Measurements from ENCODE around the gene SLC38A7. TPM values are rescaled to one million over a fixed set of nuclear protein-coding genes. Genes with fewer than 3 reads are reported as not detected.

The SLC38A7 gene
- total RNA-seq, 1 experiment from 2014 or later = 21.3 TPM

DNA sequence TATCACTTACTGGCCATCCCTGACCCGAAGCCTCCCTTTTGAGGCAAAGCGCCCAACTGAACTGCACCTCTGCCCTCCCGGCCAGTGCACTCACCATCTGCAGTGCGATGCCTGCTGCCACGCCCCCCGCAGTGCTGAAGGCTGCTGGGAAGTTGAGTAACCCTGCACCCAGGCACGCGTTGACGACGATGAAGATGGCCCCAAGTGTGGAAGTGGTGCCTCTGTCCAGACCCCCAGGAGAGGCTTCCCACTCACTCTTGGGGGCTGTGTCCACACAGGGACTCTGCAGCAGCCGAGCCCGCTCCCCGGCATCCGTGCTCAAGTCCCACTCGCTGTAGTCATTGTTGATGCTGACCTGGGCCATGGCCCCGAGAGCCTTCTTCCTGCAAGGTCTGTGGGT is 4.8 kb downstream of the SLC38A7 start:
- Histone ChIP-seq H3K9me3 (ENCODE audit: low read depth, low read length, poor library complexity, severe bottlenecking) (no peaks in the 10 kb centered on the region), H3K27ac (ENCODE audit: low read depth, low read length, poor library complexity, severe bottlenecking) (no peak overlapping the region), H3K4me3 (ENCODE audit: low read depth, low read length, poor library complexity, severe bottlenecking) (no peak overlapping the region), H3K27me3 (replicated peaks; ENCODE audit: insufficient read depth, low read depth, low read length, poor library complexity) (no peaks in the 10 kb centered on the region), H3K4me1 (ENCODE audit: insufficient read depth, low read length, poor library complexity, severe bottlenecking) (peaks cover 6% of the 10 kb centered on the region), H3K36me3 (ENCODE audit: insufficient read depth, low read length, poor library complexity, severe bottlenecking) (no peaks in the 10 kb centered on the region)
- ChIA-PET CTCF (no interaction called here), POLR2A (ENCODE audit: low non-redundant PET) (no interaction called here)
- BruUV-seq (replicated peaks) = no TSS peak
- intact Hi-C loops (cut with micrococcal nuclease; ENCODE audit: unreplicated experiment) = no loop called here
- DNase-seq (ENCODE audit: low spot score) = no peak
- TF ChIP-seq EZH2 (IDR thresholded peaks at IDR 0.05; ENCODE audit: borderline replicate concordance, low read depth, low read length, poor library complexity, severe bottlenecking) = no peak

DNA sequence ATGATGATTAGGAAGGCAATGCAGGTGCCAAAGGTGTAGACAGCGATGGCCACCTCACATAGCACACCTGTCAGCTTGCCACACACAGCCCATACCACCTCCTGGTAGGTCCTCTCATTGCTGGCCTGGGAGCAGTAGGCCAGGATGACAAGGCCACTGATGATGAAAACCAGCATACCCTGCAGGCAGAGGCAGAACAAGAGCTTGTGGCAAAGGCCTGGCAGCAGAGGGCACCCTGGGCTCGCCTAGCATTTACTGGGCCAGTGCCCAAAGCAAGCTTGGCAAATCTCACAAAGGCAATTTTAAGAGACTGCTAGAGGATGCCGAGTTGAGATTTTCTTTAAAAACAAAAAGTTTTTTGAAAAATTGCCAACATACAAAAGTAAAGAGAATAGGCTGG is 5.9 kb downstream of the SLC38A7 start:
- H3K36me3 ChIP-seq (ENCODE audit: insufficient read depth, low read length, poor library complexity, severe bottlenecking) = no peaks in the 10 kb centered on the region
- CTCF ChIA-PET = interaction anchor here (0.9 kb wide), 1 partner anchor 77 kb away, joined by 5 read pairs; no protein-coding TSS in a partner anchor
- POLR2A ChIA-PET (ENCODE audit: low non-redundant PET) = no interaction called here
- H3K27me3 ChIP-seq (replicated peaks; ENCODE audit: insufficient read depth, low read depth, low read length, poor library complexity) = no peaks in the 10 kb centered on the region
- no peak for DNase-seq (ENCODE audit: low spot score)
- no peak overlapping the region for H3K4me3 ChIP-seq (ENCODE audit: low read depth, low read length, poor library complexity, severe bottlenecking)
- no TSS peak for BruUV-seq (replicated peaks)
- TF ChIP-seq, protein P1, sequence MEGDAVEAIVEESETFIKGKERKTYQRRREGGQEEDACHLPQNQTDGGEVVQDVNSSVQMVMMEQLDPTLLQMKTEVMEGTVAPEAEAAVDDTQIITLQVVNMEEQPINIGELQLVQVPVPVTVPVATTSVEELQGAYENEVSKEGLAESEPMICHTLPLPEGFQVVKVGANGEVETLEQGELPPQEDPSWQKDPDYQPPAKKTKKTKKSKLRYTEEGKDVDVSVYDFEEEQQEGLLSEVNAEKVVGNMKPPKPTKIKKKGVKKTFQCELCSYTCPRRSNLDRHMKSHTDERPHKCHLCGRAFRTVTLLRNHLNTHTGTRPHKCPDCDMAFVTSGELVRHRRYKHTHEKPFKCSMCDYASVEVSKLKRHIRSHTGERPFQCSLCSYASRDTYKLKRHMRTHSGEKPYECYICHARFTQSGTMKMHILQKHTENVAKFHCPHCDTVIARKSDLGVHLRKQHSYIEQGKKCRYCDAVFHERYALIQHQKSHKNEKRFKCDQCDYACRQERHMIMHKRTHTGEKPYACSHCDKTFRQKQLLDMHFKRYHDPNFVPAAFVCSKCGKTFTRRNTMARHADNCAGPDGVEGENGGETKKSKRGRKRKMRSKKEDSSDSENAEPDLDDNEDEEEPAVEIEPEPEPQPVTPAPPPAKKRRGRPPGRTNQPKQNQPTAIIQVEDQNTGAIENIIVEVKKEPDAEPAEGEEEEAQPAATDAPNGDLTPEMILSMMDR (conservative IDR thresholded peaks at IDR 0.05; ENCODE audit: low read depth, low read length) = no peak
- no peak for TF ChIP-seq EZH2 (IDR thresholded peaks at IDR 0.05; ENCODE audit: borderline replicate concordance, low read depth, low read length, poor library complexity, severe bottlenecking)
- H3K4me1 ChIP-seq (ENCODE audit: insufficient read depth, low read length, poor library complexity, severe bottlenecking) = no peaks in the 10 kb centered on the region
- no peak overlapping the region for H3K27ac ChIP-seq (ENCODE audit: low read depth, low read length, poor library complexity, severe bottlenecking)
- H3K9me3 ChIP-seq (ENCODE audit: low read depth, low read length, poor library complexity, severe bottlenecking) = no peaks in the 10 kb centered on the region
- intact Hi-C loops (cut with micrococcal nuclease; ENCODE audit: unreplicated experiment) = no loop called here

DNA sequence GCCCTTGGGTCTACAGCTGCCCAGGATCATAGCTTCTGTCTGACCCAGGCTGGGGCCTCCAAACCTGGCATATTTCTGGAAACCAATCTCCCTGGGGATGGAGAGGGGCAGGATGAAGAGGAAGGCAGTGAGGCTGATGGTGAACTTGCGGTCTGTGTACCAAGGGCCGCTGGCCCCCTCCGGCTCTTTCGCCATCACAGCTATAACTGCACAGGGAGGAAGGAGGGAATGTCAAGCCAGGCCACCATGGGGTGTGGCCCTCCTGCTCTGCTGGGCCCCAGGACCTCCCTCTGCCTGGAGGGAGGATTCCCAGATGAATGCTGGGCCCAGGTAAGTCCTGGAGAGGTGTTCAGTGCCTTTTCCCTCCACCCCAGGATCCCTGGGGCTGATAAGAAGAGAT is 6.3 kb downstream of the SLC38A7 start:
- Histone ChIP-seq H3K27me3 (replicated peaks; ENCODE audit: insufficient read depth, low read depth, low read length, poor library complexity) (no peaks in the 10 kb centered on the region), H3K4me1 (ENCODE audit: insufficient read depth, low read length, poor library complexity, severe bottlenecking) (no peaks in the 10 kb centered on the region), H3K4me3 (ENCODE audit: low read depth, low read length, poor library complexity, severe bottlenecking) (no peak overlapping the region), H3K27ac (ENCODE audit: low read depth, low read length, poor library complexity, severe bottlenecking) (no peak overlapping the region), H3K36me3 (ENCODE audit: insufficient read depth, low read length, poor library complexity, severe bottlenecking) (no peaks in the 10 kb centered on the region), H3K9me3 (ENCODE audit: low read depth, low read length, poor library complexity, severe bottlenecking) (no peaks in the 10 kb centered on the region)
- CTCF ChIA-PET = interaction anchor here (0.9 kb wide), 1 partner anchor 78 kb away, joined by 5 read pairs; no protein-coding TSS in a partner anchor
- no peak for DNase-seq (ENCODE audit: low spot score)
- BruUV-seq (replicated peaks) = no TSS peak
- no peak for TF ChIP-seq EZH2 (IDR thresholded peaks at IDR 0.05; ENCODE audit: borderline replicate concordance, low read depth, low read length, poor library complexity, severe bottlenecking)
- TF ChIP-seq, protein P1 (conservative IDR thresholded peaks at IDR 0.05; ENCODE audit: low read depth, low read length) = no peak
- intact Hi-C loops (cut with micrococcal nuclease; ENCODE audit: unreplicated experiment) = no loop called here
- POLR2A ChIA-PET (ENCODE audit: low non-redundant PET) = no interaction called here

DNA sequence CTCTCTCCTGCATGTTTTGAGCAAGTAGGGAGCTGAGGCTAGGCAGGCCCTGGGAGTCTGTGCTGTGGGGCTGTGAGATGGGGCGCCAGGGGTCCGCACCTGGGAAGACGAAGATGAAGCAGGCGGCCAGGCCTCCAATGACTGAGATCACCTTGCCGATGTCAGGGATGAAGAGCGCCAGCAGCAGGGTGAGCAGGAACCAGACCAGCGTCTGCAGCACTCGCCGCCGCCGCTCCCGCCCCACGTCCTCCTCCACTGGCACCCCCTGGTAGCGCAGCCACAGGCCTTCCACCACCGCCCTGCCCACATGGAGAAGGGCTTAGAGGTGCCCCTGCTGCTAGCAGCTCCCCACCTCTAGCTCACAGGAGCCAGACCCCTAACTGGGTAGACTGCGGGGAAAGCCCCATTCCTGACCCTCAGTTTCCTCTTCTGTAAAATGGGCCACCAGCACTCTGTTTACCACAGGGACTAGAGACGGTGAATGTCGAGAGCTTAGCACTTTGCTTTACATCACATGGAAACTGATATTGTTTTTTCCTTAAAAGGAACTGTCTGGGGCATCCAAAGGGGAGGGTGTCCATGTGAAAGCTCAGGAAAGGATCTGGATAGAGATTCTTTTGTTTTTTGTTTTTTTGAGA is 13.5 kb downstream of the SLC38A7 start:
- Histone ChIP-seq H3K4me3 (ENCODE audit: low read depth, low read length, poor library complexity, severe bottlenecking) (no peak overlapping the region), H3K36me3 (ENCODE audit: insufficient read depth, low read length, poor library complexity, severe bottlenecking) (no peaks in the 10 kb centered on the region), H3K27me3 (replicated peaks; ENCODE audit: insufficient read depth, low read depth, low read length, poor library complexity) (no peaks in the 10 kb centered on the region), H3K9me3 (ENCODE audit: low read depth, low read length, poor library complexity, severe bottlenecking) (no peaks in the 10 kb centered on the region), H3K27ac (ENCODE audit: low read depth, low read length, poor library complexity, severe bottlenecking) (no peak overlapping the region), H3K4me1 (ENCODE audit: insufficient read depth, low read length, poor library complexity, severe bottlenecking) (no peaks in the 10 kb centered on the region)
- CTCF ChIA-PET = no interaction called here
- no peak for DNase-seq (ENCODE audit: low spot score)
- intact Hi-C loops (cut with micrococcal nuclease; ENCODE audit: unreplicated experiment) = no loop called here
- TF ChIP-seq, protein P1 (conservative IDR thresholded peaks at IDR 0.05; ENCODE audit: low read depth, low read length) = no peak
- TF ChIP-seq EZH2 (IDR thresholded peaks at IDR 0.05; ENCODE audit: borderline replicate concordance, low read depth, low read length, poor library complexity, severe bottlenecking) = no peak
- BruUV-seq (replicated peaks) = no TSS peak
- POLR2A ChIA-PET (ENCODE audit: low non-redundant PET) = no interaction called here
